SK-N-MC (cell line): ENCODE measurements around the gene IL17C.

Source experiments
- EZH2 ChIP-seq: fragments of 200-600 bp; sonication (generic); IDR thresholded peaks from one replicate; pipeline ENCODE4 v1.6.1; 2017; ENCODE audit warnings: antibody characterized with exemption
- POLR2AphosphoS5 ChIP-seq: IDR thresholded peaks from 2 replicates; pipeline ENCODE4 v1.6.1; 2012; ENCODE audit warnings: mild to moderate bottlenecking, low read depth, low read length, borderline replicate concordance

DNA sequence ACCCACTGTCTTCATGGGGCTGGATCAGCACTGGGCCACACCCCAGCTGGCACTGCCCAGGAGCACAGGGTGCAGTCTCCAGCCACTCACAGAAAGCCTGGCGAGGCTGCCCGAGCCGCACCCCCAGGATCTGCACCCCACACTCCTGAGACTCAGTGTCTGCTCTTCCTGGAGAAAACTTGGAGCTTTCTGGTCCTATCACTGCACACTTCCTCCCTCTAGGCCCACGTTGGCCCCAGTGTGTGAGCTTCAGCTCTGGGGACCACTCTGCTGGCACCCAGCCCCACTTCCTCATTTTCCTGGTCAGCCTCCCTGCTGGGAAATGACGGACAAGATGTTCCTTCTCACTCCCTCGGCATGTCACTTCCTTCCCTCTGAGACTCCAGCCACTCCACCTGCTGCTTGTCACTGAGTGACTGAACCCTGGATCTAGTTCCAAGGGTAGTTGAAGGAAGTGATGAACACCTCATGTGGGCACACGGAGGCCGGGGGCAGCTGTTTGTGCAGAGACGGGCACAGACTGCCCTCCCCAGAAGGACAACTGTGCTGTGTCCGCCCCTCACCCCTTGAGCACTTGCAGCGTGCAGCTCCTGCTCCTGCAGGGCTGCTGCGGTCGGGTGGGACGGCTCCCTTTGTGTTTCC is 39.2 kb upstream of the IL17C start:
- no peak for TF ChIP-seq POLR2AphosphoS5
- no peak for TF ChIP-seq EZH2
